NCI-H1105 treated with DMSO at 0.1 percent for 48 hours (cell line): ENCODE results near the gene CDH4.
"Not testable (repeated sequence)": the region's sequence is repeated elsewhere in the genome, so short reads cannot be mapped to it uniquely, and the experiment has no call there.

ENCODE experiments used
- DNase-seq: peaks from one replicate; lab custom pipeline; 2025; lab: John Stamatoyannopoulos, UW

CDH4 gene

DNA sequence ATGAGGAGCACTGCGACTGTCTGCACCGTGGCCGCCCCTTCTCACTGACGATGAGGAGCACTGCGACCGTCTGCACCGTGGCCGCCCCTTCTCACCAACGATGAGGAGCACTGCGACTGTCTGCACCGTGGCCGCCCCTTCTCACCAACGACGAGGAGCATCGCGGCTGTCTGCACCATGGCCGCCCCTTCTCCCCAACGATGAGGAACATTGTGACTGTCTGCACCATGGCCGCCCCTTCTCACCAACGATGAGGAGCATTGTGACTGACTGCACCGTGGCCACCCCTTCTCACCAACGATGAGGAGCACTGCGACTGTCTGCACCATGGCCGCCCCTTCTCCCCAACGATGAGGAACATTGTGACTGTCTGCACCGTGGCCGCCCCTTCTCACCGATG lies 696.0 kb downstream of the CDH4 start:
- DNase-seq: not testable (repeated sequence)

GRCh38 chr20:61948586-61949362 lies 696.7 kb downstream of the CDH4 start:
- DNase-seq: no peak

DNA sequence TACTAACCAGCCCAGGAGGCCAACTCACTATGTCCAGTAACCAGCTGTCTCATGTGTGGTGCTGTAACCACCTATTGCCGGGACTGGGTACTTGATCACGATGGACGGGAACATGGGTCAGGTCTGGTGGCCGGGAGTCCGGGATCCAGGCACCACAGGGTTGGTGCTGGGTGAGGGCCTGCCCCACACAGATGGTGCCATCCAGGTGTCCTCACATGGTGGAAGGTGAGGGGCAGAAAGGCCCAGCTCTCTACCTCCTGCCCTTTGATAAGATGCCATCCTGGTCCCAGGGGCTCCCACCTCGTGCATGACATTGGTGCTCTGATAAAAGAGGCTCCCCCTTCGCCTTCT lies 697.3 kb downstream of the CDH4 start:
- no peak for DNase-seq

DNA sequence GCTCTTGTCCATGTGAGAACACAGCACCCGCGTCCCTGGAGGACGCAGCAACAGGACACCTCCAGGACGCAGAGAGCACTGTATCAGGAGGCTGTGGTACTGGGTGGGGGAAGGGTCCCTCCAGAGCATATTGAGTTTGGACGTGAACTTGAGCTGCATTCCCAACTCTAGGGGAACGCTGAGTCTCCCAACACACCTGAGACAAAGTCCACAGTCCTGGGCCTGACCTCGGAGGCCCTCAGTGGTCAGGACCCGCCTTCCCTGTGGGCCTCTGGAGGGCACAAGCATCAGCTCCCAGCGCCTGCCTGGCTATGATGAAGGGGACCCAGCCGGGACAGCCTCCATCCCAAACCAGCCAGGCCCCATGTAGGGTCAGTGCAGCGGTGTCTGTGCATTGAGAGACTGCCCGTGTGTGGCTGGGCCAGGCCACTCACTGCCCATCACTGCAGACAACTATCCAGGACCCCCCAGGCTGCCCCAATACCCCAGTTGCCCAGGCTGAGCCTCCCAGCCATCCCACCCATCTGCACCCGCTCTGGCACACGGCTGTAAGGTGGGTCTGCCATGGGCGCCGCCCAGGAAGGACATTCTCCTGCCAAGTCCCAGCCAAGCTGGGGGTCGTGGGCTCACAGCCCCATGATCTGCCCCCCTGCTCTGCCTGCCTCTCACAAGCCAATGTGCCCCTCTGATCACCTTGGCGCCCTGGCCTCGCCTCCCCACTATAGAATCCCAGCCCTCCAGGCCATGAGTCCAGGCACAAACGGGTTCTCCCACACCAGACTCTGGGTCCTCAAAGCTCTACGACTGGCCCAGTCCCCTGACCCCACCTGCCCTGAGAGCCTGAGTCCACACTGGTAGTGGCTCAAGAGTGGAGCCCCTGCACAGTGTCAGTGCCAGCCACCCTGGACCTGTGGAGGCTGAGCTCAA lies 697.9 kb downstream of the CDH4 start:
- DNase-seq: no peak

- DNase-seq: no peak
Observed at GRCh38 chr20:61950641-61951071, 698.6 kb downstream of the CDH4 start.

GRCh38 chr20:61951695-61952533 lies 699.9 kb downstream of the CDH4 start:
- DNase-seq: no peak

GRCh38 chr20:61953037-61954021 lies 701.3 kb downstream of the CDH4 start:
- DNase-seq: no peak

DNA sequence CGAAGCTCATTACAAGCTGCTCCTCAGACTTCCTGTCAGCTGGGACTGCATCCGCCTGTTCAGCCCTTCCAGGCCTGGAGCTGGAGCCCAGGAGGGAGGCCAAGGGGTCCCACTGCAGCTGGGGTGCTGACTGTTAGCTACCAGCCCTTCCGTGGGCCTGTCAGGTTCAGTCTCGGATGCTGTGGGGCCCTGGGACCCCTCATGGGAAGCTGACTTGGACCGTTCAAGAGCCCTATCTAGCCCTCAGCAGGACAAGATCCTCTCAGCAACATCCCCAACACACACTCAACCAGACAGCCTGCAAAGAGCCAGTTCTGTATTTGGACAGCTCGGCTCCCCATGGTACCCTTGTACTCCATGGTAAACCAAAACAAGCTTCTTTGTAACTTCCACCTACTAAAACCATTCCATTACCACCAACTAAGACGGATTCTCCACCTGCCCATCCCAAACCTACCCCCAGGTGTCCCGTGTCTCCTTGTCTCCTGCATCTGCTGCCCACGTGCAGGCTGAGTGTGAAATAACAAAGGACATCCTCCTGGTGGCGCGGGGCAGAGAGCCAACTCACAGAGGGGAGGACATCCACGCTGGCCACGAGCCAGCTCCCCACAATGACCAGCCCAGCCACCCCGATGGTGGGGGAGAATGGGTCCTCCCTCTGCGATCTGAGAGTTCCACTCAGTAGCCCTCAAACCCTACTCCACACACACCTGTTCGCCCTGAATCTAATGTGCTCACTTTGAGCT lies 702.4 kb downstream of the CDH4 start:
- peak; percentile 52 for DNase-seq

- DNase-seq: no peak
Observed at GRCh38 chr20:61955668-61956395, 703.8 kb downstream of the CDH4 start.

GRCh38 chr20:61956396-61957342 lies 704.6 kb downstream of the CDH4 start:
- DNase-seq: peak; percentile 3

DNA sequence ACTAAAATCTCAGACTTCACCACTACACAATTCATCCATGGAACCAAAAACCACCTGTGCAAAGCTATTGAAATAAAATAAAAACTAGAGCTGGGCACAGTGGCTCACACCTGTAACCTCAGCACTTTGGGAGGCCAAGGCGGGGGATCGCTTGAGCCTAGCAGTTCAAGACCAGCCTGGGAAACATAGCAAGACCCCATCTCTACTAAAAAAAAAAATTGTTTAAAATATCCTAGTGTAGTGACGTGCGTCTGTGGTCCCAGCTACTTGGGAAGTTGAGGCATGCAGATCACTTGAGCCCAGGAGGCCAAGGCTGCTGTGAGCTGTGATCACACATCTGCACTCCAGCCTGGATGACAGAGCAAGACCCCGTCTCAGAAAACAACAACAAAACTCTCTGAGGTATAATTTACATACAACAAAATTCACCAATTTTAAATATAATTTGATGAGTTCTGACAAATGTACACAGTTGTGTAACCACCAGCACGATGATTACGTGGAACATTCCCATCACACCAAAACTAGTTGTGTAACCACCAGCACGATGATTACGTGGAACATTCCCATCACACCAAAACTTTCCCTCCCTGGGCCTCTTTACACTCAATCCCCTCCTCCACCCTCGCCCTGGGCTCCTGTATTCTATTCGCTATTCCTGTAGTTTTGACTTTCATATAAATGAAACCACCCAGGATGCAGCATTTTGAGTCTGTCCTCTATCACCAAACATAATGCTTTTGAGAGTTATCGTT lies 706.1 kb downstream of the CDH4 start:
- no peak for DNase-seq

- no peak for DNase-seq
Observed at GRCh38 chr20:61958773-61959700, 707.0 kb downstream of the CDH4 start.

DNA sequence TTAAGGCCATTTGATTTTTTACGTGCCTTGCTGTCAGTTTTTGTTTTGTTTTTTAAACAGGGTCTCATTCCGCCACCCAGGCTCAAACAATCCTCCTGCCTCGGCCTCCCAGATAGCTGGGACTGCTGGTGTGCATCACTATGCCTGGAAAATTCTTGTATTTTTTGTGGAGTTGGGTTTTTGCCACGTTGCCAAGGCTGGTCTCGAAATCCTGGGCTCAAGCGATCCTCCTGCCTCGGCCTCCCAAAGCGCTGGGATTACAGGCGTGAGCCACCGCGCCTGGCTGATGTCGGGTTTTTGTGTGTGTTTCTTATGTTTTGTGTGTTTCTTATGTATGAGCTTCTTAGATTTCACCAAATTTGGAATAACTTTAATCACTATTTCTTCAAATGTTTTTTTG lies 708.8 kb downstream of the CDH4 start:
- no peak for DNase-seq

DNA sequence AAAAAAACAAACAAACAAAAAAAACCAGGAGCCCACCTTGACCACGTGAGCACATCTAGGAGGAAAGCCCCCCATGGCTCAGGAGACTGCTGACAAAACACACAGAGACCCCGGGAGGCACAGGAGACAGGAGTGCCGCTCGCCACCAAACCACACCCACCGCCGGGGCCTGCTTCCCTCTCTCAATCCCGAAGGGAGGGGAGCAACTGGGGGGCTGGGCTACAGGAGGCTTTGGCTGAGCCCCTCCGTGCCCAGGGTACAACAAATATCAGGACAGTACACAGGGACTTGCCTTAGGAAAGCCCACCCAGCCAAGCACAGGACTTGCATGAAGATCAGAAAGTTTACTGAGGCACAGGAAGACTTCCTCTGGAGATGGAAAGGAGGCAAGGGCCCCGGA lies 711.1 kb downstream of the CDH4 start:
- DNase-seq: no peak

- DNase-seq: no peak
Observed at GRCh38 chr20:61963885-61964674, 712.0 kb downstream of the CDH4 start.
